ENCODE measurements around the gene POU2AF2.

- TF ChIP-seq, protein P1, sequence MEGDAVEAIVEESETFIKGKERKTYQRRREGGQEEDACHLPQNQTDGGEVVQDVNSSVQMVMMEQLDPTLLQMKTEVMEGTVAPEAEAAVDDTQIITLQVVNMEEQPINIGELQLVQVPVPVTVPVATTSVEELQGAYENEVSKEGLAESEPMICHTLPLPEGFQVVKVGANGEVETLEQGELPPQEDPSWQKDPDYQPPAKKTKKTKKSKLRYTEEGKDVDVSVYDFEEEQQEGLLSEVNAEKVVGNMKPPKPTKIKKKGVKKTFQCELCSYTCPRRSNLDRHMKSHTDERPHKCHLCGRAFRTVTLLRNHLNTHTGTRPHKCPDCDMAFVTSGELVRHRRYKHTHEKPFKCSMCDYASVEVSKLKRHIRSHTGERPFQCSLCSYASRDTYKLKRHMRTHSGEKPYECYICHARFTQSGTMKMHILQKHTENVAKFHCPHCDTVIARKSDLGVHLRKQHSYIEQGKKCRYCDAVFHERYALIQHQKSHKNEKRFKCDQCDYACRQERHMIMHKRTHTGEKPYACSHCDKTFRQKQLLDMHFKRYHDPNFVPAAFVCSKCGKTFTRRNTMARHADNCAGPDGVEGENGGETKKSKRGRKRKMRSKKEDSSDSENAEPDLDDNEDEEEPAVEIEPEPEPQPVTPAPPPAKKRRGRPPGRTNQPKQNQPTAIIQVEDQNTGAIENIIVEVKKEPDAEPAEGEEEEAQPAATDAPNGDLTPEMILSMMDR (IDR thresholded peaks at IDR 0.05): no peak
- no peak for TF ChIP-seq POLR2A (IDR thresholded peaks at IDR 0.05)
These were observed 23.8 kb downstream of the POU2AF2 start for GRCh38 chr11:111269146-111269868.

Data from esophagus squamous epithelium (tissue), 4 donors.